Activated B cell treated with CpG ODN at 0.5 μM for 24 hours (primary cell): ENCODE data around the gene LCN6. TPM values are rescaled to one million over a fixed set of nuclear protein-coding genes. Genes with fewer than 3 reads are reported as not detected.
A peak's percentile ranks its signal among the peaks of the same experiment; 100 is the strongest.
"Not testable (repeated sequence)": the region's sequence is repeated elsewhere in the genome, so short reads cannot be mapped to it uniquely, and the experiment has no call there.

Experiments used
- ATAC-seq: fragments of 200-7000 bp; cut with Tn5 transposase; one replicate; pipeline ENCODE4 v1.10.0; 2021; ENCODE audit warnings: low read depth, mild to moderate bottlenecking, moderate library complexity
- CTCF ChIA-PET: fragments of 350-600 bp; sonication (Branson Sonifier 250); formaldehyde crosslinking; loops from one replicate; lab custom pipeline; 2021; ENCODE audit warnings: antibody characterized with exemption; lab: Charles Lee
- POLR2A ChIA-PET: fragments of 350-600 bp; sonication (Branson Sonifier 250); formaldehyde crosslinking; loops from one replicate; lab custom pipeline; 2021; ENCODE audit warnings: antibody characterized with exemption; lab: Charles Lee
- DNase-seq: peaks from one replicate; pipeline ENCODE4 v3.0.0; 2022
- H3K27ac Mint-ChIP-seq: one replicate; pipeline ENCODE4 v1.8.0; 2020; ENCODE audit warnings: mixed read lengths
- H3K27me3 Mint-ChIP-seq: one replicate; pipeline ENCODE4 v1.8.0; 2021; ENCODE audit warnings: mixed read lengths
- H3K36me3 Mint-ChIP-seq: one replicate; pipeline ENCODE4 v1.8.0; 2021; ENCODE audit warnings: low read depth, mixed read lengths
- H3K4me1 Mint-ChIP-seq: one replicate; pipeline ENCODE4 v1.8.0; 2021; ENCODE audit warnings: mixed read lengths
- H3K4me3 Mint-ChIP-seq: one replicate; pipeline ENCODE4 v1.8.0; 2020; ENCODE audit warnings: mild to moderate bottlenecking, mixed read lengths
- H3K9me3 Mint-ChIP-seq: one replicate; pipeline ENCODE4 v1.8.0; 2020; ENCODE audit warnings: mixed read lengths
- intact Hi-C: fragments of 100-400 bp; cut with micrococcal nuclease; formaldehyde crosslinking; loops from one replicate; pipeline ENCODE4 v1.15.1; 2024
- total RNA-seq: library from RNA; stranded (reverse); gene quantifications from 2 replicates; pipeline ENCODE4 v1.2.3, GENCODE V29; 2022
- TF ChIP-seq, protein P1 (sequence below): fragments of 200-600 bp; IDR thresholded peaks from one replicate; pipeline ENCODE4 v1.8.0; 2022; ENCODE audit warnings: antibody characterized with exemption, mild to moderate bottlenecking

LCN6 gene, protein sequence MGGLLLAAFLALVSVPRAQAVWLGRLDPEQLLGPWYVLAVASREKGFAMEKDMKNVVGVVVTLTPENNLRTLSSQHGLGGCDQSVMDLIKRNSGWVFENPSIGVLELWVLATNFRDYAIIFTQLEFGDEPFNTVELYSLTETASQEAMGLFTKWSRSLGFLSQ
- total RNA-seq, result not detected in 2 replicates

DNA sequence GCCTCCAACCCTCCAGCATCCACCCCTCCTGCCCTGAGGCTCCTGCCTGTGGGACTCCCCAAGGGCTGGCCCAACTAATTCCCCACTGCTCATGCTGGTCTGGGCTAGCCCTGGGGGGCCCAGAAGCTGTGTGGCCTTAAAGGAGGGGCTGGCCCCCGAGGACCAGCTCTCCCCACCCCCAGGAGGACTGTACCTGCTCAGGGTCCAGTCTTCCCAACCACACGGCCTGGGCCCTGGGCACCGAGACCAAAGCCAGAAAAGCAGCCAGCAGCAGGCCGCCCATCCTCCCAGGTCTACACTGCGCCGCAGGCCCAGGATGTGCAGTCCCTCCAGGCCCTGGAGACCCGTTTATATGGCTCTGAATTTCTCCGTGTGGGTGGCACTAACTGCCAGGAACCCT lies at the start of gene LCN6:
Gene LCN6 (minus strand): TSS at position 325 of the 400 bp plus-strand sequence. CDS start 42 bp downstream, at position 283.
- H3K36me3 Mint-ChIP-seq, result peaks cover 6% of the 10 kb centered on the region
- peaks cover 53% of the 10 kb centered on the region for H3K4me1 Mint-ChIP-seq
- H3K27me3 Mint-ChIP-seq, result no peaks in the 10 kb centered on the region
- POLR2A ChIA-PET, result interaction anchor here (4.0 to 7.6 kb wide), 2 partner anchors 10 to 19 kb away, joined by 37 to 112 read pairs; partner anchors contain the start of gene LCN8
- intact Hi-C loops, result no loop called here
- H3K4me3 Mint-ChIP-seq, result peak within 1 kb of the TSS; percentile 44
- peak within 1 kb of the TSS; percentile 91 for H3K27ac Mint-ChIP-seq
- H3K9me3 Mint-ChIP-seq, result peaks cover 10% of the 10 kb centered on the region
- TF ChIP-seq, protein P1, sequence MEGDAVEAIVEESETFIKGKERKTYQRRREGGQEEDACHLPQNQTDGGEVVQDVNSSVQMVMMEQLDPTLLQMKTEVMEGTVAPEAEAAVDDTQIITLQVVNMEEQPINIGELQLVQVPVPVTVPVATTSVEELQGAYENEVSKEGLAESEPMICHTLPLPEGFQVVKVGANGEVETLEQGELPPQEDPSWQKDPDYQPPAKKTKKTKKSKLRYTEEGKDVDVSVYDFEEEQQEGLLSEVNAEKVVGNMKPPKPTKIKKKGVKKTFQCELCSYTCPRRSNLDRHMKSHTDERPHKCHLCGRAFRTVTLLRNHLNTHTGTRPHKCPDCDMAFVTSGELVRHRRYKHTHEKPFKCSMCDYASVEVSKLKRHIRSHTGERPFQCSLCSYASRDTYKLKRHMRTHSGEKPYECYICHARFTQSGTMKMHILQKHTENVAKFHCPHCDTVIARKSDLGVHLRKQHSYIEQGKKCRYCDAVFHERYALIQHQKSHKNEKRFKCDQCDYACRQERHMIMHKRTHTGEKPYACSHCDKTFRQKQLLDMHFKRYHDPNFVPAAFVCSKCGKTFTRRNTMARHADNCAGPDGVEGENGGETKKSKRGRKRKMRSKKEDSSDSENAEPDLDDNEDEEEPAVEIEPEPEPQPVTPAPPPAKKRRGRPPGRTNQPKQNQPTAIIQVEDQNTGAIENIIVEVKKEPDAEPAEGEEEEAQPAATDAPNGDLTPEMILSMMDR, result no peak
- CTCF ChIA-PET, result no interaction called here
- ATAC-seq, result no peak
- no peak for DNase-seq

DNA sequence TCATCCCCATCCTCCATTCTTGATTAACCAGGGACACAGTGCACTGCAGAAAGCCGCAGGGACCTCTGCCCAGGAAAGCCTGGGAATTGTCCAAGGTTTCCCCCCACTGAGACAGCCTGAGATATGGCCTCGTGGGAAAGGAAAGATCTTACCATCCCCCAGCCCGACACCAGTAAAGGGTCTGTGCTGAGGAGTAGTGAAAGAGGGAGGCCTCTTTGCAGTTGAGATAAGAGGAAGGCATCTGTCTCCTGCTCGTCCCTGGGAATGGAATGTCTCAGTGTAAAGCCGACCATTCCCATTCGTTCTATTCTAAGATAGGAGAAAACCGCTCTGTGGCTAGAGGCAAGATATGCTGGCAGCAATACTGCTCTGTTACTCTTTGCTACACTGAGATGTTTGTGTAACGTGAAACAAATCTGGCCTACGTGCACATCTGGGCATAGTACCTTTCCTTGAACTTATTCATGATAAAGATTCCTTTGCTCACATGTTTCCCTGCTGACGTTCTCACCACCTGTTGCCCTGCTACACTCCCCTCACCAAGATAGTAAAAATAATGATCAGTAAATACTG lies 48.5 kb upstream of the LCN6 start:
- H3K27ac Mint-ChIP-seq, ATAC-seq, DNase-seq, H3K4me3 Mint-ChIP-seq, H3K36me3 Mint-ChIP-seq, H3K27me3 Mint-ChIP-seq, CTCF ChIA-PET, H3K9me3 Mint-ChIP-seq: not testable (repeated sequence)
- intact Hi-C loops, result loop anchor here (10.0 kb wide), 1 partner anchor 758 kb away; the partner anchor contains the start of genes MRPL41 and PNPLA7
- POLR2A ChIA-PET, result interaction anchor here (1.3 kb wide), 1 partner anchor 11 kb away, joined by 4 read pairs; the partner anchor contains the start of gene RABL6
- H3K4me1 Mint-ChIP-seq, result peaks cover 31% of the 10 kb centered on the region

DNA sequence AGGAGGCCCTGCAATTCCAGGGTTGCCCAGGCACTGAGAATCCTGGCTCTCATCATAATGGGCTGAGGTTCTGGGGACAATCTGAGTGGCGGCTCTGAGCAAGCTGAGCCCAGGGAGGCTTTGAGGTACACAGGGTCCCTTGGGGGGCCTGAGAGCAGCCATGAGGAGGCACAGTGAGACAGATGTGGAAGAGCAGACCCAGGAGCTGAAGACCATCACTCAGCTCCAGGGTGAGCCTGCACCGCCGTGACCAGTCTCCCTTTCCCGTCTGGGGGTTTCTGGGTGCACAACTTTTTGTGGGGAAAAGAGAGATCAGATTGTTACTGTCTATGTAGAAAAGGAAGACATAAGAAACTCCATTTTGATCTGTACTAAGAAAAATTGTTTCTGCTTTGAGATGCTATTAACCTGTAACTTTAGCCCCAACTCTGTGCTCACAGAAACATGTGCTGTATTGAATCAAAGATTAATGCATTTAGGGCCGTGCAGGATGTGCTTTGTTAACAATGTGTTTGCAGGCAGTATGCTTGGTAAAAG lies 48.0 kb upstream of the LCN6 start, which contains the start of gene CCDC183:
Gene CCDC183 (plus strand): TSS at position 101 of the 537 bp plus-strand sequence. CDS start 60 bp downstream, at position 161.
- intact Hi-C loops, result loop anchor here (10.0 kb wide), 1 partner anchor 758 kb away; the partner anchor contains the start of genes MRPL41 and PNPLA7
- ChIA-PET POLR2A (interaction anchor here (1.3 kb wide), 1 partner anchor 11 kb away, joined by 4 read pairs; the partner anchor contains the start of gene RABL6), CTCF (no interaction called here)
- no peak for DNase-seq
- Mint-ChIP-seq H3K9me3 (no peaks in the 10 kb centered on the region), H3K27ac (no peak within 1 kb of the TSS), H3K27me3 (peaks cover 3% of the 10 kb centered on the region), H3K4me1 (peaks cover 31% of the 10 kb centered on the region), H3K4me3 (no peak within 1 kb of the TSS), H3K36me3 (peaks cover 5% of the 10 kb centered on the region)
- TF ChIP-seq, protein P1, result no peak
- ATAC-seq, result no peak

DNA sequence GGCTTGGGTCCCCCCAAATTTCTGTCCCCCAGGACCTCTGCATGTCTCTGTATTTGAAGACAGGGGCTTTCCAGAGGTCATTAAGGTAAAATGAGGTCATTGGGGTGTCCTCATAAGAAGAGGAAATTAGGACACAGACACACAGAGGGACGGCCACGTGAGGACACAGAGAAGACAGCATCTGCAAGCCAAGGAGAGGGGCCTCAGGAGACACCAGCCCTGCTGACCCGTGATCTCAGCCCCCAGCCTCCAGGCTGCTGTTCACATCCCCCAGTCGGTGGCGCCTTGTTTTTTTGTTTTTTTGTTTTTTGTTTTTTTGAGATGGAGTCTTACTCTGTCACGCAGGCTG lies 46.6 kb upstream of the LCN6 start:
- no peak for DNase-seq
- peaks cover 5% of the 10 kb centered on the region for H3K36me3 Mint-ChIP-seq
- H3K27me3 Mint-ChIP-seq, result peaks cover 3% of the 10 kb centered on the region
- CTCF ChIA-PET, result no interaction called here
- intact Hi-C loops, result loop anchor here (10.0 kb wide), 1 partner anchor 760 kb away; the partner anchor contains the start of genes MRPL41 and PNPLA7
- no peak overlapping the region for H3K27ac Mint-ChIP-seq
- H3K4me1 Mint-ChIP-seq, result peaks cover 29% of the 10 kb centered on the region
- no peak for ATAC-seq
- H3K9me3 Mint-ChIP-seq, result no peaks in the 10 kb centered on the region
- no peak overlapping the region for H3K4me3 Mint-ChIP-seq
- POLR2A ChIA-PET, result interaction anchor here (1.4 kb wide), 1 partner anchor 12 kb away, joined by 4 read pairs; the partner anchor contains the start of gene RABL6
- TF ChIP-seq, protein P1, result no peak

DNA sequence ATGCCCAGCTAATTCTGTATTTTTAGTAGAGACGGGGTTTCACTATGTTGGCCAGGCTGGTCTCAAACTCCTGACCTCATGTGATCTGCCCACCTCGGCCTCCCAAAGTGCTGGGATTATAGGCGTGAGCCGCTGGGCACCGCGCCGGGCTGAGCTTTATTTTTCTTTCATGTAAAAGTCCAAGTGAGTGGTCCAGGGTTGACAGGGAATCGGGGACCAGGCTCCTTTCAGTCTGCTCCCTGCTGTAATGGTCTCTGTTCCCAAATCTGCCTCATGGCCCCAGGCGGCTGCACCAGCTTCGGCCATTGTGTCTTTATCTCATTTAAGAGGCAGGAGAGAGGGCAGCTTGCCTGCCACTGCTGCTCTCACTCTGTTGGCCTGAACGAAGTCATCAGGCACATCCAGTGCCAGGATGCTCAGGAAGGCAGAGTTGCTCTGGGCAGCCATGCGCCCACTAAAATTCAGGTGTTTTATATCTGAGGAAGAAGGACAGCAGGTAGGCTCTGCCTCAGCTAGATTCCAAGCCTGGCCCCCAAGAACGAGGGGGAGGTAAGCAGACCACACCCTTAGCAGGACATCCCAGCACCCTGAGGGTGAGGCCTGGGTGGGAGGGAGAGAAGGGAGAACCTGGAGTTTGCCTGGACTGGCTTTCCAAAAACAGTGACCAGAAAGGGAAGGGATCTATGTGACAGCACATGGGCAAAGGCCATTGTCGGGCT lies 46.1 kb upstream of the LCN6 start:
- peaks cover 3% of the 10 kb centered on the region for H3K27me3 Mint-ChIP-seq
- intact Hi-C loops, result loop anchor here (10.0 kb wide), 1 partner anchor 760 kb away; the partner anchor contains the start of genes MRPL41 and PNPLA7
- DNase-seq (no peak), ATAC-seq (no peak)
- ChIA-PET CTCF (interaction anchor here (1.2 to 2.7 kb wide), 2 partner anchors 238 to 241 kb away, joined by 4 to 13 read pairs; partner anchors contain the start of gene FUT7), POLR2A (interaction anchor here (0.6 to 1.4 kb wide), 2 partner anchors 13 to 14 kb away, joined by 3 to 4 read pairs; partner anchors contain the start of gene RABL6)
- H3K4me3 Mint-ChIP-seq, result no peak overlapping the region
- H3K4me1 Mint-ChIP-seq, result peaks cover 24% of the 10 kb centered on the region
- H3K27ac Mint-ChIP-seq, result no peak overlapping the region
- TF ChIP-seq, protein P1, result no peak
- H3K36me3 Mint-ChIP-seq, result peaks cover 5% of the 10 kb centered on the region
- no peaks in the 10 kb centered on the region for H3K9me3 Mint-ChIP-seq
